Epithelial cell of esophagus (primary cell): ENCODE results near the gene TTC13.

Experiments
- DNase-seq: peaks from one replicate; pipeline ENCODE4 v3.0.0; 2010; ENCODE audit warnings: low read depth
- H3K4me3 ChIP-seq: 2 replicates; pipeline ENCODE4 v1.5.1; 2011; ENCODE audit warnings: mild to moderate bottlenecking, low read length, control low read depth
- CTCF ChIP-seq: IDR thresholded peaks from 2 replicates; pipeline ENCODE4 v1.5.1; 2011; ENCODE audit warnings: low read depth, mild to moderate bottlenecking, low read length, control low read depth, inconsistent platforms; ENCODE audit not compliant: insufficient read depth; ENCODE audit errors: missing control alignments

The TTC13 gene

GRCh38 chr1:230894664-230895063 is 84.0 kb downstream of the TTC13 start:
- no peak for TF ChIP-seq CTCF
- no peak for DNase-seq
- no peak overlapping the region for H3K4me3 ChIP-seq

GRCh38 chr1:230894032-230894431 is 84.6 kb downstream of the TTC13 start:
- H3K4me3 ChIP-seq = no peak overlapping the region
- DNase-seq = no peak
- TF ChIP-seq CTCF = no peak

GRCh38 chr1:230892018-230892491 is 86.6 kb downstream of the TTC13 start:
- no peak overlapping the region for H3K4me3 ChIP-seq
- DNase-seq = no peak
- no peak for TF ChIP-seq CTCF

GRCh38 chr1:230891413-230891812 is 87.2 kb downstream of the TTC13 start:
- peak; percentile 49 for DNase-seq
- no peak for TF ChIP-seq CTCF

GRCh38 chr1:230884646-230885045 is 94.0 kb downstream of the TTC13 start:
- no peak for TF ChIP-seq CTCF
- no peak overlapping the region for H3K4me3 ChIP-seq
- DNase-seq = no peak

More at GRCh38 chr1:230891413-230891812, 87.2 kb downstream of the TTC13 start:
- H3K4me3 ChIP-seq = no peak overlapping the region

GRCh38 chr1:230883967-230884366 is 94.7 kb downstream of the TTC13 start:
- DNase-seq = no peak
- no peak for TF ChIP-seq CTCF
- no peak overlapping the region for H3K4me3 ChIP-seq

DNA sequence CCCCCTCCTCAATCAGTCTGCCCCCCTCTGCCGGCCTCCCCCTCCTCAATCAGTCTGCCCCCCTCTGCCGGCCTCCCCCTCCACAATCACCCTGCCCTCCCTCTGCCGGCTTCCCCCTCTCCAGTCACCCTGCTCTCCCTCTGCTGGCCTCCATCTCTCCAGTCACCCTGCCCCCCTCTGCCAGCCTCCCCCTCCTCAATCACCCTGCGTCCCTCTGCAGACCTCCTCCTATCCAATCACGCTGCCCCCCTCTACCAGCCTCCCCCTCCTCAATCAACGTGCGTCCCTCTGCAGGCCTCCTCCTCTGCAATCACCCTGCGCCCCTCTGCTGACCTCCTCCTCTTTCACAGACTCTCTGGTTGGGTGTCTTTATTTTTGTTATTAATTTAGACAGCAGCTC is 98.9 kb downstream of the TTC13 start:
- no peak overlapping the region for H3K4me3 ChIP-seq
- TF ChIP-seq CTCF = no peak
- no peak for DNase-seq
